NCI-H524 (cell line): Measurements from ENCODE around the gene ADCYAP1R1.
"Not testable (repeated sequence)": the region's sequence is repeated elsewhere in the genome, so short reads cannot be mapped to it uniquely, and the experiment has no call there.

Experiments
- DNase-seq, 2 experiments: peaks; one replicate each; lab custom pipeline; 2025; lab: John Stamatoyannopoulos, UW

ADCYAP1R1 gene

DNA sequence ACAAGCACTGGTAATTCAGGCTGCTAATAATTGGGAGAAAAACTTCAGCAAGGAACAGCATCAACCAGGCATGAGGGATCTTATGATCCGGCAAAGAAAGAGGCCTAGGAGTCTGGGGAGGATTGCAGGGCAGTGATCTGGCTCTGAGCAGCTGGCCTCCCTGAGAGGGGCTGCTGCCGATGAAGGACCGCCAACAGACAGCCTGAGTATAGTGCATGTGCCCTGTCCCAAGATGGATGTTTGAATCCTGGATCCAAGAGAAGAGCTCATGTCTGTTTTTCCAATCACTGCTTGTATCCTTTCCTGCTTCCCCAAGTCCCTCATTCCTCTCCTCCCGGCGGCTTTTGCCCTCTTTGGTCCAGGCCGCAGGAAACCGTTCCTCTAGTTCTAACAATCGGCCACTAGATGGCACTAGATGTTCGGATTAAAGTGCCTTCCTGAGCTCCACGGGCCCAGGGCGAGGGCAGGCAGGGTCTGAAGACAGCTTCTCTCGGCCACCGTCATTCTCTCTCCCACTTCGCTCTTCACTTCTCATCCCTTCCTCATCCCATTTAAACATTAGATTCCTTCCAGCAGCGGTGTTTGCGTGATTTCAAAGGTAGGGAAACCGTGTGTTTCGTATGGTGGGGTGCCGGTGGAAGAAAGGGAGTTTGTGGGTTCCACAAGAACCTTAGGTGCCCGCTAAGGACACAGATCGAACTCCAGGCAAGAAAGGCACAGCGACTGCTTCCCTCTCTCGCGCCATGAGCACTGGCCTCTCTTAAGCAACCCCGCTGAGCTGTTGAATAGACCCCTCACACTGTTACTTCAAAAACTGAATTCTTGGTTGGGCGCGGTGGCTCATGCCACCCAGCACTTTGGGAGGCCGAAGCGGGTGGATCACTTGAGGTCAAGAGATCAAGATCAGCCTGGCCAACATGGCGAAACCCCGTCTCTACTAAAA, 82.4 kb downstream of the ADCYAP1R1 start:
- DNase-seq = peak; percentile 72 to 84

DNA sequence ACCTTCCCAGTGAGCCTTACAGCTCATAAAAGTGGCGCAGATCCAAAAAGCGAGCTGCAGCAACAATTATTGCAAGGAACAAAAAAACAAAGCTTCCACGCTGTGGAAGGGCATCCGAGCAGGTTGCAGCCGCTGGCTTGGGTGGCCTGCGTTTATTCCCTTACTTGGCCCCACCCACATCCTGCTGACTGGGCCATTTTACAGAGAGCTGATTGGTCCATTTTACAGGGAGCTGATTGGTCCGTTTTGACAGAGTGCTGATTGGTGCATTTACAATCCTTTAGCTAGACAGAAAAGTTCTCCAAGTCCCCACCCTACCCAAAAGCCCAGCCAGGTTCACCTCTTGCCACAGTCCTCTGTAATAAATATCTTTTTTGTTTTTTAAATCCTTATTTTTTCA, 85.1 kb downstream of the ADCYAP1R1 start:
- no peak for DNase-seq

DNA sequence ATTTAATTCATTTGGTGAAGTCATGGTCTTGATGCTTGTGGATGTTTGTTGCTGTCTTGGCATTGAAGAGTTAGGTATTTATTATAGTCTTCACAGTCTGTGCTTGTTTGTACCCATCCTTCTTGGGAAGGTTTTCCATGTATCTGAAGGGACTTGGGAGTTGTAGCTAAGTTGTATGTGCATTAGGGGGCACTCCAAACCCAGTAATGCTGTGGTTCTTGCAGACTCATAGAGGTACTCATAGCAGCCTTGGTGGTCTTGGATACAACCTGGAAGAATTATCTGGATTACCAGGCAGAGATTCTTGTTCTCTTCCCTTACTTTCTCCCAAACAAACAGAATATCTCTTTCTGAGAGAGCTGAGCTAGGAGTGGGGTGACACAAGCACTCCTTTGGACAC, 93.2 kb downstream of the ADCYAP1R1 start:
- DNase-seq = peak; percentile 33 to 61

DNA sequence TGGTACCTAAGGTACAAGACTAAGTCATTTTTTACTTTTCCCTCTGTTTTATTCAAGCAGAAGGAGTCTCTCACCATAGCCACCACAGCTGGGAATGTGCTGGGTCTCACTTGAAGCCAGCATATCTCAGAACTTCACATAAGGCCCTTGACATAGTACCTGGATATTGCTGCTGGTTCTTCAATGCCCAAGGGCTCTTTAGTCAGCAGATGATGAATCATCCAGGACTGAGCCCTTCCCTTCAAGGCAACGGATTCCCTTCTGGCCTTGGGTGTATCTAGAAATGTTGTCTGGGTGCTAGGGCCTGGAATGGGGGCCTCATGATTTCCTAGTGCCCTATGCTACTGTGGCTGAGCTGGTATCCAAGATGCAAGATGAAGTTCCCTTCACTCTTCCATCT, 93.9 kb downstream of the ADCYAP1R1 start:
- no peak for DNase-seq

DNA sequence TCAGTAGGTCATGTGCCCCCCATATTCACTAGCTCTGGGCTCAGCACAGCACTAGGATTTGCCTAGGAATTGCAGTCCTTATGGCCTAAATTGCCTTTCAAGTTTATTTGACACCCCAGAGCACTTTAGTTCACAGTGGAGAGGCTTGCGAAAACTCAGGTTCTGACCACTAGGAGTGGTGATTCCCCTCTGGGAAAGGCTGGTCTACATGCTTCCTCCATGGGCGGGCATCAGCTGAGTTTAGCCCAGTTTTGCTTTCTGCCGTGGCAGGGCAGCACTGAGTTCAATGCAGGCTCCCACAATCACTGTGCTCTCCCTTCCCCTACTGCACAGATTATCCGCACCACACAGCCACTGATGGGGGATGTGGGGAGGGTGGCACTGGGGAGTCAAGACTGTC, 94.4 kb downstream of the ADCYAP1R1 start:
- DNase-seq = no peak

DNA sequence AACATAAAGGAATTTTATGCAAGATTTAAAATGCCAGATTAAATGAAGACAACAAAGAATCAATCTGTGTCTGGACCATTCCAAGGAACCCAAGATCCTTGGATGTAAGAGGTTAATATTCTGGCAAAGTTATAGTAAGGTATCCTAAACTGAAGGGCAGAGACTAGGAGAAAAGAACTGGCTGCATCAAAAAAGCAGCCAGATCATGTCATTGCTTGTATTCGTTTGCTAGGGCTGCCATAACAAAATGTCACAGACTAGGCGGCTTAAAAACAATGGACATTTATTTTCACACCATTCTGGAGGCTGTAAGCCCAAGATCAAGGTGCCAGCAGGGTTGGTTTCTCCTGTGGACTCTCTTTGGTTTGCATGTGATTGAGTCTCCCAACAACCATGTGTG, 99.7 kb downstream of the ADCYAP1R1 start:
- DNase-seq = no peak

DNA sequence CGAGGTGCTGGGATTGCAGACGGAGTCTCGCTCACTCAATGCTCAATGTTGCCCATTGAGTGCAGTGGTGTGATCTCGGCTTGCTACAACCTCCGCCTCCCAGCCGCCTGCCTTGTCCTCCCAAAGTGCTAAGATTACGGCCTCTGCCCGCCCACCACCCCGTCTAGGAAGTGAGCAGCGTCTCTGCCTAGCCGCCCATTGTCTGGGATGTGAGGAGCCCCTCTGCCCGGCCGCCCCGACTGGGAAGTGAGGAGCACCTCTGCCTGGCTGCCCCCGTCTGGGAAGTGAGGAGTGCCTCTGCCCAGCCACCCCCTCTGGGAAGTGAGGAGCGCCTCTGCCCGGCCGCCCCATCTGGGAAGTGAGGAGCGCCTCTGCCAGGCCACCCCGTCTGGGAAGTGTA, 101.2 kb downstream of the ADCYAP1R1 start:
- not testable (repeated sequence) for DNase-seq

DNA sequence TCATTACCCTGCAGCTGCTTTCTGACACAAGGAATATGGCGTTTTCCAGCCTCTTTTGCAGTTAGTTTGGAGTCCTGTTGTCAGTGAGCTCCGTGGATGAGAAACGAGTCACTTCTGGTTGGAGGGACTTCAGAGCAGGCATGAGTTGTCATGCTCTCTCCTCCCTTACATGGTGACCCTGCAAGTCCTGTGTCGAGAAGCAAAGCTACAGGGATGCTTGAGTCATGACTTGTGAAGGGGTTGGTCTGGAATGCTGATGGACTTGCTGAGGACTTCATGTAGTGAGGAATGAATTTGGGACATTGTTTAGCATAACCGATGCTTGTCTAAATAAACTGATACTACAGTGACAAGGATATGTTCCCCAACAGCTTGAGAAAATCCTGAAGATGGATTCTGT, 108.8 kb downstream of the ADCYAP1R1 start:
- no peak for DNase-seq
